Loucy (cell line): ENCODE results near the gene TRPV2.
A peak's percentile ranks its signal among the peaks of the same experiment; 100 is the strongest.
"Not testable (repeated sequence)": the region's sequence is repeated elsewhere in the genome, so short reads cannot be mapped to it uniquely, and the experiment has no call there.

Source experiments
- H2AFZ ChIP-seq: fragments of 200-600 bp; sonication (generic); 2 replicates; pipeline ENCODE4 v1.6.0; 2016; ENCODE audit warnings: antibody characterized with exemption, mild to moderate bottlenecking, low read length, moderate library complexity
- H3F3A ChIP-seq: fragments of 200-600 bp; 2 replicates; pipeline ENCODE4 v1.6.0; 2016; ENCODE audit warnings: antibody characterized with exemption, low read depth, mild to moderate bottlenecking
- H3K27me3 ChIP-seq: fragments of 200-600 bp; sonication (generic); 2 replicates; pipeline ENCODE4 v1.6.1; 2014; ENCODE audit warnings: low read length, mild to moderate bottlenecking; ENCODE audit not compliant: insufficient read depth, poor library complexity, severe bottlenecking
- H3K36me3 ChIP-seq: fragments of 200-600 bp; sonication (generic); 2 replicates; pipeline ENCODE4 v1.6.1; 2016; ENCODE audit warnings: low read length; ENCODE audit not compliant: insufficient read depth
- H3K4me1 ChIP-seq: fragments of 200-600 bp; sonication (generic); 2 replicates; pipeline ENCODE4 v1.5.1; 2014; ENCODE audit warnings: low read length, mild to moderate bottlenecking; ENCODE audit not compliant: insufficient read depth, poor library complexity, severe bottlenecking
- H3K4me2 ChIP-seq: fragments of 200-600 bp; sonication (generic); 2 replicates; pipeline ENCODE4 v1.6.0; 2014; ENCODE audit warnings: antibody characterized with exemption, low read length, low read depth, mild to moderate bottlenecking; ENCODE audit not compliant: poor library complexity, severe bottlenecking
- H3K4me3 ChIP-seq: fragments of 200-600 bp; sonication (generic); 2 replicates; pipeline ENCODE4 v1.5.1; 2014; ENCODE audit warnings: low read length, mild to moderate bottlenecking, mixed read lengths; ENCODE audit not compliant: poor library complexity, severe bottlenecking
- H3K79me2 ChIP-seq: fragments of 200-600 bp; sonication (generic); 2 replicates; pipeline ENCODE4 v1.6.1; 2014; ENCODE audit warnings: low read length; ENCODE audit not compliant: insufficient read depth
- H3K9ac ChIP-seq: fragments of 200-600 bp; sonication (generic); 2 replicates; pipeline ENCODE4 v1.6.0; 2014; ENCODE audit warnings: mild to moderate bottlenecking, low read depth, low read length, moderate library complexity; ENCODE audit not compliant: poor library complexity, severe bottlenecking
- H3K9me2 ChIP-seq: fragments of 200-600 bp; sonication (generic); replicated peaks from 2 replicates; pipeline ENCODE4 v1.6.1; 2016; ENCODE audit warnings: low read depth, low read length, mixed read lengths
- H3K9me3 ChIP-seq: fragments of 200-600 bp; sonication (generic); 2 replicates; pipeline ENCODE4 v1.6.1; 2014; ENCODE audit warnings: mild to moderate bottlenecking, antibody characterized with exemption, low read length, low read depth; ENCODE audit not compliant: insufficient read depth
- H4K20me1 ChIP-seq: fragments of 200-600 bp; sonication (generic); 2 replicates; pipeline ENCODE4 v1.6.0; 2014; ENCODE audit warnings: antibody characterized with exemption, low read length, mild to moderate bottlenecking; ENCODE audit not compliant: insufficient read depth, poor library complexity, severe bottlenecking
- CTCF ChIP-seq: fragments of 200-600 bp; sonication (generic); conservative IDR thresholded peaks from 2 replicates; pipeline ENCODE4 v1.5.1; 2014; ENCODE audit warnings: mild to moderate bottlenecking, antibody characterized with exemption, low read length
- EZH2phosphoT487 ChIP-seq: fragments of 200-600 bp; IDR thresholded peaks from 2 replicates; pipeline ENCODE4 v1.6.1; 2018; ENCODE audit warnings: antibody characterized with exemption, mild to moderate bottlenecking, moderate library complexity, borderline replicate concordance

TRPV2 gene

GRCh38 chr17:16396693-16397092 lies 18.7 kb upstream of the TRPV2 start:
- H3K79me2 ChIP-seq, H3K4me1 ChIP-seq, H3K27me3 ChIP-seq, H3F3A ChIP-seq, H3K36me3 ChIP-seq, H3K4me3 ChIP-seq, H4K20me1 ChIP-seq, H3K9ac ChIP-seq, H3K4me2 ChIP-seq, H3K9me2 ChIP-seq, H3K9me3 ChIP-seq: not testable (repeated sequence)
- 0 out of 2 replicates have a peak overlapping the region, but pooled peaks have one; percentile 64 for H2AFZ ChIP-seq

GRCh38 chr17:16398270-16399267 lies 16.8 kb upstream of the TRPV2 start:
- Histone ChIP-seq H2AFZ (no peak overlapping the region), H3K9me3 (no peaks in the 10 kb centered on the region), H3K9ac (no peak overlapping the region), H4K20me1 (no peaks in the 10 kb centered on the region), H3K4me3 (peak overlapping the region; percentile 48), H3F3A (no peaks in the 10 kb centered on the region), H3K9me2 (no peaks in the 10 kb centered on the region), H3K4me1 (peaks cover 9% of the 10 kb centered on the region), H3K36me3 (no peaks in the 10 kb centered on the region), H3K4me2 (peak overlapping the region; percentile 58), H3K79me2 (no peaks in the 10 kb centered on the region), H3K27me3 (no peaks in the 10 kb centered on the region)
- TF ChIP-seq CTCF = no peak

GRCh38 chr17:16403847-16404246 lies 11.5 kb upstream of the TRPV2 start:
- not testable (repeated sequence) for H4K20me1 ChIP-seq, H2AFZ ChIP-seq, H3K9me3 ChIP-seq, H3K4me1 ChIP-seq, H3K27me3 ChIP-seq, H3K4me2 ChIP-seq, H3K9me2 ChIP-seq, H3F3A ChIP-seq, H3K36me3 ChIP-seq, H3K4me3 ChIP-seq, H3K79me2 ChIP-seq, H3K9ac ChIP-seq

- no peaks in the 10 kb centered on the region for H3K79me2 ChIP-seq
- H3K4me1 ChIP-seq = no peaks in the 10 kb centered on the region
- peak overlapping the region; percentile 75 for H2AFZ ChIP-seq
- H3F3A ChIP-seq = no peaks in the 10 kb centered on the region
- H3K4me2 ChIP-seq = peak overlapping the region; percentile 47
- H3K27me3 ChIP-seq = no peaks in the 10 kb centered on the region
- no peak for TF ChIP-seq CTCF
- no peak for TF ChIP-seq EZH2phosphoT487
- no peaks in the 10 kb centered on the region for H3K36me3 ChIP-seq
- peak overlapping the region; percentile 57 for H3K4me3 ChIP-seq
- no peak overlapping the region for H3K9ac ChIP-seq
- no peaks in the 10 kb centered on the region for H3K9me2 ChIP-seq
- no peaks in the 10 kb centered on the region for H4K20me1 ChIP-seq
- H3K9me3 ChIP-seq = no peaks in the 10 kb centered on the region
Observed at GRCh38 chr17:16406742-16407674, 8.4 kb upstream of the TRPV2 start.
